Stimulated activated CD8-positive, alpha-beta memory T cell treated with anti-CD3 and anti-CD28 coated beads, Interleukin-2, amount 100 ng/mL, for 1 hour (primary cell): Measurements from ENCODE around the gene HOXB8.

ENCODE experiments used
- DNase-seq, 2 donors: peaks; one replicate each; pipeline ENCODE4 v3.0.0-alpha.2; 2020; ENCODE audit warnings: low read depth in 2 of 2

HOXB8 gene

DNA sequence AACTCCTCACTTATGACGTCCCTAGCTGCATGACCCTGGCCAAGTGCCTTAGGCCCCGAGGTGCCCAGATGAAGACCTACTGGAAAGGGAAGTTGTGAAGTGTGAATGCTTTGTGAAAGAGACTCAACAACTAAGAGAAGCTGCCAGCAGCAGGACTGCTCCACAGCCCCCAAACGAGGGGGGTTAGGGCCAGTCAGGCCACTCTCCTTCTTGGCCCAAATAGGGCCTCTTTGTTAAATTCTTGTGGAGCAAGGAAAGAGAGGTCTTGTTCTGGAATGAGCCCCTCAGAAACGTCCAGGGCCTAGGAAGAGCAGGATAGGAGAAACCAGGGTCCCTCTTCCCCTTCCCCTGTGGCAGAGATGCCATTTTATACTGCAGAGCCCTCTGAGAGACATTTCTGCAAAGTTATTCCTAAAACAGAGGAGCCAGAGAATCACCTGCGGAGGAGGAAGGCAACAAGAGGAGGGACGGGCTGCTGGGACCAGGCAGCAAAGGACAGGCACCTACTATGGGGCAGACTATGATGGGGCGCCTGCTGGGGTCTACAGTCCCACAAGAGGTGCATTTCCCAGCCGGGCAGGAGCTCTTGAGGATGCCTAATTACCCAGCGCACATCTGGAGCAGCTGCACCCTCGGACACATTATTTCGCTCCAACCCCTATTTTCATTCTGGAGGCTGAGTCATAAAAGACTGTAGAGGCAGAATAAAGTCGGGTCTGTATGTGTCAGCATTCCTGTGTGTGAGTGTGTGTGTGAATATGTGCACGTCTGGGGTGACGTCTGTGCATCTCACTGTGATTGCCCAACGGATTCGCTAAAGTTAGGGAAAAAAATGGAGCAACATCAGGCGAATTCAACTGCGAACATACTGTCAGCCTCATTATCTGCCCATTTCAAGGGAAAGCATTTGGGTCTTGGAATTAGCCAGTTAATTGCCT is 22.5 kb upstream of the HOXB8 start:
- no peak for DNase-seq

DNA sequence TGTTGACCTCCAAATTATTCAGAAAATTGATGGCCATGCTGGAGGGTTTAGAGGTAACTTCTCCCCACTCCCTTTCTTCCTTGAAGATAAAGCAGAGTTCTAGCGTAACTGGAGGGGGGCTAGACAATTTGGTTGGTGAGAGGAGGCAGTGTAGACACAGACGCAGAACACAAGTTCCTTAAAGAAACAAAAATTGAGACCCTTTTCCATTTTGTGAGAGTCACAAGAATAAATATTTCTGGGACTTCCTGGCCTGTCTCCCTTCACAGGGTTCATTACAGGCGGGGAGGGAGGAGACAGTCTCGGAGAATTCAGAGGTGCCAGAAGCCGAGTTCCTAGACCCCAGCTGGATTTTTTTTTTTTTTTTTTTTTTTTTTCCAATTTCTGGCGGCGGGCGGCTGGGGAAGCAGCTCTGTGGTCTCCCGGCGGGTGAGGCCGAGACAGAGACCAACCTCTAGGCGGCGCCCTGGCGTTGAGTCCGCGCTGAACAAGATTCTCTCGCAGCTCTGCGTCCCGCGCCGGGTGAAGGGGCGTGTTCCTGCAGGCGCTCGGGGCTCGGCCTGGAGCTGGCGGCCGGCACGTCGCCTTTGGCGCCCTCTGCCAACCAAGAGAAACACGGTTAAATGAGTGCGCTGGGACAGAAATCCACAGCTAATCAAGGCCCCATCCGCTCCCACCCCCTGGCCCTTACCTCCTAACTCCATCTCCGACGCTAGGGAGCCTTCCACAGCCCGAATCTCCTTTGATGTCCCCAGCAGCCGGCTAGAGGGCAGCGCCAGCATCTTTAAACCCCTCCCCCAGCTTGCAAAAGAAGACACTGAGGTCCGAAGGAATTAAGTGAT is 21.3 kb upstream of the HOXB8 start:
- DNase-seq, result peak; percentile 31 to 46

DNA sequence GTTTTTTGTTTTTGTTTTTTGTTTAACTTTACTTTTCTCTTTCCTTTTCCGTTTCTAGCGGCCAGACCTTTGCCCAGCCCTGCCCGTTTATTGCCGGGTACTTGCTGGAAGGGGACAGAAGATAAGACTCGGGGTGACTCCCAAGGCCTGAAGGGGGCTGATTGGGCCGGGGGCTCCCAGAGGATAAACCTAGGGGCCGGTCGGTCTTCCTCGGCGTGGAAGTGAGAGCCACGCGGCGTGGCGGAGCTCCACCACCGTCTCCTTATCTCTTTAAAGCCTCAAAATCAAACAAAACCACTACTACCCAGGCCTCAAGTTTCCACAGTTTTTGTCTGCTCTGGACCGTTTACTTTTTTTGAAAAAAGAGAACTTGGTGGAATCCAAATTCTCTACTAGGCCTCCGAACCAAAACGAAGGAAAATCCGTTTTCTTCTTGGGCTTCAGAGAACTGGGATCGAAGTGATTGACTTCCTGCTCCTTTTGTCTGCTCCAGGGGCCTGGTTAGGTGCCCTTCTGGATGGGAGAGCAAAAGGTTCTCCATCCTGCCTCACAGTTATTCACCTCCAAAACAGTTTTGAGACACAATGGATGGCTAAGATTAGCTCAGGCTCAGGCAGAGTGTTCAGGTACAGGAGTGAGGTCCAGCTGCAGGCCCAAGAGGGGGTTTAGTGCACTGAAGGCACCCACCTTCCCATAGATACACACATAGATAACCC is 19.6 kb upstream of the HOXB8 start:
- no peak for DNase-seq

DNA sequence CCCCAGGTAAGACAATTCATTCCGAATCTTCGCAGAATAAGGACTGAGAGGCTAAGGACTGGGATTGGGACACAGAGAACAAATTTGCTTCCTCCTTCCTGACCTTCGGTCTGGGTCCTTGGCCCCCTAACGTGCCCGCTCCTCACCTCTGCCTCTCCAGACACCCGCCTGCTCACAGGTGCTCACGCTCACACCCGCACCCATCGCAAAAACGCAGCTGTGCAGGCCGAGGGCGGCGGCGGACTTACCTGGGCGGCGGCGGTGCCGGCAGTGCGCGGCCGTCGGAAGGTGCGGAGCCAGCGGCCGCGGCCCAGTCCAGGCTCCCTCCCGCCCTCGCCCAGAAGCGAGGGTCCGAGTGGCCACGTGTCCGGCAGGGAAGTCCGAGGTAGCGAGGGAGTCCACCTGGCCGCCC is 18.2 kb upstream of the HOXB8 start:
- no peak for DNase-seq

DNA sequence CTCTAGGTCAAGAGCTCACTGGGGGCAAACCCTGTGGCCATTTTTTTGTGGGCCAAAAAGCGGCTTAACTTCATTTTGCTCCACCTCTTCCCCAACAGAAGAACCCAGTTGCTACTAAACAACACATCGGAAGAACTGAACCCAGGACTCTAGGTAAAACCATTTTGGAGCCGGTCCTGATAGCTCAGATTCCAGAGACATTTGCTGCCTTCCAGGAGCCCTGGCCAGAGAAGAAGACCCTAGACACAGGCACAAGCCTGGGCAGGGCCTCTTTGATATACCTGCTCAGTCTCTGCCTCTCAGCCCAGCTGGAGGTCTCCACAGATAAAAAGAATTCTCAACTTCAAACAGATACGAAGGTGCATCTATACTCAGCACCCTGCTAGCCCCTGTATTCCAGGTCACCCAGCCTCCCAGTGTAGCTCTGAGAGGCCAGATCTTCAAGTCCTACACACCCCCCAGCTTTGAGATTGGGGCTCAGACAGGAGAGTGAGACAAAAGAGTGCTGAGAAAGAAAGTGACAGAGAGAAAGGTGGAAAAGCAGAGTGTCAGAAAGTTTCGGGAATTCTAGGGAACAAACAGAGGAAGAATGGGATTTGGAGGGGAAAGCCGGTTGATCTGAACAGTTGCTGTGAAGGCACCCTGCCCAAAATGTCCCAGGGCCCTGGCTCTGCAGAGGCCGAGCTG is 17.6 kb upstream of the HOXB8 start:
- no peak for DNase-seq

DNA sequence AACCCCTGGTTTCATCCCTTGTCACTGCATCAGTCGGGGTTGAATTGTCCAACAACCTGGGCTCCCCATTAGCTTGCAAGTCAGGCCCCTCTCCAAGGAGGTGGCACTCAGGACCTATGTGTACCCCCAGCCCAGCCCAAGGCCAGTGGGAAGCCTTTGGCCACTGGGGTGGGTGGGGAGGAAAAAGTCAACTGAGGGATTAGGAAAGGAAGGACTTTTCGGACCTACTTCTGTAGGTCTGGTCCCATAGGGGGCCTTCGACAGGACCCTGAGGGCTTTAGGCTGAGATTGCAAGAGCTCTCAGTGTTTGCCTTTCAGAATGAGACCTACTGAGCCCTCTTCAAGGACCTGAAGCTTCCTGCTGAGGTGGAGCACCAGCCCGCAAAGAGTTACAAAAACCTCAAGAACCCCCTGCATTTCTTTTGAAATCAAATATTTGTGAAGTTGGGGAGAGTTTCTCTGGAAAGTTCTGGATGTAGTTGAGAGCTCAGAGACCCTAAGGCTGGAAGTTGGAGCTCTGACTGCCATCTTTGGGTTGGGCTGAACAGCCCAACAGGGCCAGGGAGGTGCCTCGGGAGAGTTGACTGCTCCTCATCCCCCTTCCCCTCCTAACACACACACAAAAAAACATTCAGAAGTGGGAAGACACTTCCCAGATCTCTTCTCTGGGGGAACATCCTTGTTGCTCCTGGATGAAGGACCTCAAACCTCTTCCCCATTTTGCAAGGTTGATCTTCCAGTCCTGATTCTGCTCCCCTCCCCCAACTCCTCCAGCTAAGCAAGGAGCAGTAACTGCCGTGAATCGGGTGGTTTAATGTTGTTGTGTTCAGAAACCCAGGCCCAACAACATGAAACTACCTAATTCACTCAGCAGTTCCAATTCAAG is 16.8 kb upstream of the HOXB8 start:
- DNase-seq, result no peak

DNA sequence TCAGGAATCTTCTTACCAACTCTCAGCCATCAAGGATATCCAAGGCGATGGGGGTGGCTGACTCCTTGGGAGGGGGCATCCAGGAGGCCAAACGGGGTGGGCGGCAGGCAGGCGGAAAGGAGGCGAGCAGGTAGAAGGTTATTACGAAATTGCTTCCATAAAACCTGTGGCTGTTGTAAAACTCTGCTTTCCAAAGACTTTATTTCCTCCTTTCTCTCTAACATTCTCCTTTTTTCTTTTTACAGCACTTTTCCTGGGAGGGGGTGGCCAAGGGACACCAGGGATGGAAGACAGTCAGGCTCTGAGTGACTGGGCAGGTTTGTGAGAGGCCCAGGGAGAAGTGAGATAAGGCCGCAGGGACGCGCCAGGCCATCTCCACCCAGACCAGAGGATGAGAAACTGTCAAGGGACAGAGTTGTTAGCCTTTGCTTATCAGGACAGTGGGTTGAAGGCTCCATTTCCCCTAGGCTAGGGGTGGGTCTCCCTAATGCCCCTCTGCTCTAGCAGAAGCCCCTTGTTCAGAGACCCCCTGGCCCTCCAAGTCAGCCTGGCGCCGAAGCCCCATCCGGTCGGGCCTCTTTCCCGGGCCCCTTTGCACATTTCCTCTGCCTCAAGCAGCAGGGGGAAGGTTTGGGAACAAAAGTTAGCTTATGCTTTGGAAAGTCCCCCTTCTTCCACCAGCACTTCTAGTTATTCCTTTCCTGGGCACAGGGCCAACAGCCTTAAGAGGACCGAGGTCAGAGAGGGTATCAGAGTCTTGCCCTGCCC is 16.0 kb upstream of the HOXB8 start:
- DNase-seq, result no peak

DNA sequence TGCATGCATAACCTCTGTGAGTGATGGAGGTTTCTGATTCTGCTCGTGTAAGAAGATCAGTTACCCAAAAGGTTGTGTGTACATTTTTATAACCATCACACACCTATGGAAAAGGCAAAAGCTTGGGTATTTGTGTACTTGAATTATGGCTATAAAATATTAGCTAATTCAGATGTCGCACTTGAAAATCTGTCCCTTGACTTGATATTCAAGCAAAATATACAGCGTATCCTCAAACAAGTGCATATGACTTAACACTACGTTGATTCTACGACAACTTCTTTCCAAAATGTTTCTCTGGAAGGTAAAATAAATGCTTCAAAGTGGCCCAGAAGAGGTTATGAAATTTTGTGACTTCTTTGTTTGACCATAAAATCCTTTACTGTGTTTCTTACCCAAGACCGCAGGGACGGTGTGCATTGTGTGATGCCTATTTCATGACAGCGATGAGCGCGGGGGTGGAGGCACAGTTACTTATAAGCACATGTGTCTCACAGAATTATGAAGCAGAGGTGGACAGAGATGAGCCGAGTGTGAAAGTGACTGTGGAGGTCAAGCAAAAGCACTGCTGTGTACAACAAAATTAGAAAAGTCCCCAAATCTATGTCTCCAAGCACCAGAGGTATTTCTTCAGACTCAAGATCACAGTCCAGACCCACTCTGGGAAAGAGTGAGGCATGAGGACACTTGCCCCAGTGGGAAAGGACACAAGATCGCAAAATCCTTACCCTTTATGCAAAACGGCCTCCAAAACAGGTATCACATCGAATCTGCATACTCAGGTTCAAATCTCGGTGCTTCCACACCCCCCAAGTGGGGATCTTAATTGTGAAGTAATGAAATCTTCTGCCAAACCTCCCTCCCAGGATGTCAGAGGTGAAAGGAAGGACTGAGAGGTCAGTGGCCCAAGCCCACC is 15.2 kb upstream of the HOXB8 start:
- no peak for DNase-seq

DNA sequence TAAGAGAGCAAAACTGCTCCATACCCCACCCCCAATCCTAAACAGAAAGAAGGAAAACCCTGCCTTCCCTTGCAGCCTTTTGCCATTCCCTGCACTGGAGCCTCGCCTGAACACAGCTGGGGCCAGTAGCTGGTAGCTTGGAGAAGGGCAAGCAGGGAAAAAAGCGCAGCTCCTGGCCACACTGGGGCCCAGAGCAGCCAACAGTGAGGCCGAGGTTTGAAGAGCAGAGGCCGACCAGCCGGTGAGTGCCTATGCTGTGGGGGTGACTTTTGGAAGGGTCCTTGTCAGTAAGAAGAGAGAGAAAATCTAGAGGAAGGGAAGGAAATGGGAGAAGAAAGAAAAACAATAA is 14.3 kb upstream of the HOXB8 start:
- DNase-seq, result no peak

DNA sequence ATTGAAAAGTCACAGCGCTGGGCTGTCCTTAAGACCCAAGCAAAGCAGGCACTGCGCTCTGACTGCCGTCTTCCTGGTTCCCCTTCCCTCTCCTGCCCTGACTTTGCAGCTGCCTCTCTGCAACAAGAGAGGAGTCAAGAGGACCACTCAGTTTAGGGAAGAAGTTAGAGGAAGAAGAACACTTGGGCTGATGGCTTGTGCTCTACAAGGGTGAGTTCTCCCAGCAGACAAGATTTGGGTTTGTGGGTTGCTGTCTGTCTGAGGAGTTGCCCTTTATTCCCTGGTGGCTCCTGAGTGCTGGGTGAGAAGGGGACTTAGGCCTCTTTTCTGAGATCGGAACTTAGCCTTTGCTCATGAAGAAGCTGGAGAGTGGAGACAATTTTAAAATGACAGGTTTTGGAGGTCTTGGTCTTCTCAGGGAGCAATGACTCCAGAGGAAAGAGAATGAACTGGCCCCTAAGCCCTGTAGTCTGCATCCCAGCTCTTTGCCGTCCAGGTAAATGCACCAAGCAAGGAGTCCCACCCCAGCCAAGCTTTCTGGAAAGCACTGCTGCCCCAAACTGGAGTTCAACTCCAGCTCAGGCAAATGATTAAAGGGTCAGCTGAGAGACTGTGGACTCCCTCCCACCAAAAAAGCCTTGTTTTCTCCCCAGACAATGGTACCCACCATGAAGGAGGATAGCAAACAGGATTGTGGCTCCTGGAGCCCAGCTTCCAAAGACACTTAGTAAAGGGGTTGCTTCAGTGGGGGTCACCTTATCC is 13.7 kb upstream of the HOXB8 start:
- no peak for DNase-seq

DNA sequence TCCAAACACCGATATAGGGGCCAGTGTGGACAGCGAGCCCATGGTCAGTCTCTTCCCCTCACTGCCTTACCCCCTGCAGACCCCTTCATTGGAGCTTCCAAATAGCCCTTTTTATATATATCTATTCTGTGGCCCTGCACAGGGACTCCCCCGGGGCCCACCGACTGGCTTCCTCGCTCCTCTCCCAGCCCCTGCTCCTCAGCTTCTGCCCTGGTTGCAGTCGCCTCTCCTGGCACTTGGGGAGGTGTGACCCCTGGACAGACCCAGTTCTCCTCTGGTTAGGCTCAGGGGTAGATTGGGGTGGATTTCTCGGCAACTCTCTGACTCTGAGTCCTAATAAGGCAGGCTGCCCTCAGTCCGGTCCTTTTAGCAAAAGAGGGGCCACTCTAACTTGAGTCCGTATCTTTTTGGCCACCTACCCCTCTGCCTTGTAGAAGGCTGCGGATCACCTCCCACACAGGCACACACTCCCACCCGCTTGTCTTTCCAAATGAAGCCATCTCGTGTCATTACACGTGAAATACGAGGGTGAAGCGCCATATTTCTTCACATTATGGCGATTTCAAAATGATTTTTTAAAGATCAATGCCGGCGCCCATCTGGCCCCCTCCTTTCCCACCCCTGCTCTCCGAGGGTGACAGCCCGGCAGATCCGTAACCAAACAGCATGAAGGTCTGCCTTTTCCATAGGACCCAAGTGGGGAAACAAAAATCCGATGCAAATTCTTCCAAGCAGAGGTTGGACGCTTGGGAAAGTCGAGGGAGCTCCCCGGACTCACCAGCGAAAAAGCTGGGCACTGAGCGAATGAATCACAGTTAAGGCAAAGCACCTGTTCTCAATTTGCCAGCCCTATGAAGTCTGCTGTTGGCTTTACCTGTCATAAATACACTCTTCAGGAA is 12.8 kb upstream of the HOXB8 start:
- no peak for DNase-seq

DNA sequence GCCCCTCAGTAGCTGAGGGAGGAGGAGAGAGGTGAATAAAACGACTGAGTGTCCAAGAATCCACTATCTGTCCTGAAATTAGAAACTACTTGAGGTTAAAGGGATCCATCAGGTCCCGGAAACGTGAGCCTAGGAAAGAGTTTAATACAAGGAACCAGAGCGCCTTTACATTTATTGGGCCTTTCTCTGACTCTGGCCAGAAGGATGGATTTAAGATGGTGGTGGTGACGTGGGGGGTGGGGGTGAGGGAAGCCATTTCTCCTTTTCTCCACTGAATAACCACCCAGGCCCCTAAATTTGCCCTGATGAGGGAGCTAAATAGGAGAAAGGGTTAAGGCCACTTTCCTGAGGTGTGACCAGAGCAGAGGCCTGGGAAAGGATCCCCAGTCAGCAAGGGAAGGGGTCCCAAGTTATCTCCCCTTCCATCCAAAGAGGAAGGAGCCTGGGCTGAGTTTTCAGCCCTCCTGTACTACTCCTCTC is 12.1 kb upstream of the HOXB8 start:
- DNase-seq, result no peak

DNA sequence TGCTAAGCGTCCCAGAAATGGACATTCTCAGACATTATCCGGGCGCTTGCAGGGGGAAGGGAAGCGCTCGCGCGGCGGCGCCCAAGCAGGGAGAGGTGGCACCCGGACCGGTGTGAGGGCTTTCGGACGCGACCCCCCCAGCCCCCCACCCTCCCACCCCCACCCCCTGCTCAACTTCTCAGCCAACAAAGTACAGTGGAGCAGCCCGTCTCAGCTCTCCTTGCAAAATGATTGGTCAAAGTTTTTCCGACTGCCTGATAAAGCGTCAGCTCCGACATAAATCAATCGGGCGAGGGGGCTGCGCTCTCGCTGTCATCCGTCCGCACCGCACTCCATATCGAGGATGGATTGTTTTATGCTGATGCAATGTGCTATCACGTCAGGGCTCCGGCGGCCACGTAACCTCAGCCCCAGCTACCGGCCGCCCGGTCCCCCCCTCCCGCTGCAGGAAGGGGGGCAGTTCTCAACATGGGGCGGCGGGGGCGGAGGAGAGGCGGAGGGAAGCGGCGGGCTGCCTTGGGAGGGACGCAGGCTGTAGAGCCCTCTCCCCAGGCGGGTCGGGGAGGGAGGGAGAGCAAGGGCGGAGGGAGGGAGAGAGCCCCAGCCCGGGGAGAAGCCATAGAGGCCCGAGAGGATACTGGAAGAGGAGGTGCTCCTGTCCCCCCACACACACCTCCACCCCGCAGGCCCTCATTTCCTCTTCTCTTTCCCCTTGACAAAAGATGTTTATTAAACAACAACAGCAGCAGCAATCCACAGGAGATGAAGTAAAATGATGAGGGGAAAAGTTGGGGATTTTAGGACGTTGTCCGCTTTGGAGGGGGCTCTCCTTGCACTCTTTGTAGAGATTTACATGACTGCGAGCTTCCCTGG is 11.4 kb upstream of the HOXB8 start, which contains the start of gene HOXB9:
Gene HOXB9 (minus strand): TSS at position 114 of the 873 bp plus-strand sequence. CDS start 89 bp downstream, at position 25.
- DNase-seq, result no peak

DNA sequence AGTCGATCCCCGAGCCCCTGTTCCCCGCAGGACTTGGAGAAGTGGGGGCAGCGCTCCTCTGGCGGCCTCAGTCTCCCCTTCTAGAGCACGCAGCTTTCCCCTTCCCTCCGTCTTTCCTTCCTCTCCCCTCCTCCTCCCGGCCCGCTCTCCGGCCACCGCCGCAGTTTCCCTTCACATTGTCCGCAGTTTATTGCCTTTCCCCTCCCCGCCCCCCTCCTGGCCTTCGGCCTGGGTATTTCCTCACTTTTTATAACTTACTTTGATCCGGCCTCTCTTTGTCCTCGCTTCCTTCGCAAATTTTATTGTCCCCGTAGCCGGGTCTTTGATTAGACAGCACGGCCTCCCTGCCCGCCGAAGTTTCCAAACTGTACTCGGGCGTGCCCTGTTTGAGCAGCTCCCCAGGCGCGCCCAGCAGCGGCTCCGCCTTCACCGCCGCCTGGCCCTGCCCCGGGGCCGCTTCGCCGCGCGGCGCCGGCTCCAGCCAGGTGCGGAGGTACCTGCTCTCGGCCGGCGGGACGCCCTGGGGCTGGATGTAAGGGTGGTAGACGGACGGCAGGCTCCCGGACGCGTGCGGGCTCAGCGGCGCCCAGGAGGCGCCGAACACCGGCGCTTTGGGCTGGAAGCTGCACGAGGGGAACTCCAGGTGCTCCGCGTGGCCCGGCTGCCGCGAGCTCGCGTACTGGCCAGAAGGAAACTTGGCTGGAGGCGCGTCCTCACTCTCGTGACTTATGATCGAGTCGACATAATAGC is 10.6 kb upstream of the HOXB8 start:
- DNase-seq, result no peak
